ENCODE measurements around the gene DNMT3A.

DNMT3A gene

DNA sequence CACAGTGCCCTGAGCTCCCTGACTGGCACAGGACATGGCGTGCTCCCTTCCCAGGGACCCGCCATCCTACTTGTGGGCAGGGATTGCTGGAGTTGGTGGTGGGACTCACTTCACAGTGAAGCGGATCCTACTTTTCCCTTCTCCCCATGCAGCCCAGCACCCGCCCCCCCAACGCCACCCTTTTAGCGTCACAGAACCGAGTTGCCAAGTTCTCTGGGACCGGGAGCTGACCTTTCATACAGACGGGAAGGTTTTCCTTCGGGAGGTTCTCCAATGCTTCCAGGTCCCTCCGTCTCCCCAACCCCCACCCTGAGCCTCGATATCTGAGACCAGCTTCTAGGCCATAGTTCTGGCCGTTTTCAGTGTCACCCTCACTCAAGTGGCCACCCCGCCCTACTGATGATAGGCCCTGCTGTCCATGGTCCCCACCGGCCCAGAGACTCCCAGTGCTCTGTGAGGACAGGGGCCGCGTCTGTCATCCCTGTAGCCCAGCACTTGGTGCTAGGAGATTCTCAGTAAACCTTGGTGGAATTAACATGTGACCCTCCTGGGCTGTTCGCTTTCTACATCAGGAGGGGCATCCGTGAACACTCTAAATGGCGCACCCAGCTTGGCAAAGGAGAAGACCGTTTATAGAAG is 1.6 kb upstream of the DNMT3A start:
- DNase-seq (ENCODE audit: low spot score) = no peak

DNA sequence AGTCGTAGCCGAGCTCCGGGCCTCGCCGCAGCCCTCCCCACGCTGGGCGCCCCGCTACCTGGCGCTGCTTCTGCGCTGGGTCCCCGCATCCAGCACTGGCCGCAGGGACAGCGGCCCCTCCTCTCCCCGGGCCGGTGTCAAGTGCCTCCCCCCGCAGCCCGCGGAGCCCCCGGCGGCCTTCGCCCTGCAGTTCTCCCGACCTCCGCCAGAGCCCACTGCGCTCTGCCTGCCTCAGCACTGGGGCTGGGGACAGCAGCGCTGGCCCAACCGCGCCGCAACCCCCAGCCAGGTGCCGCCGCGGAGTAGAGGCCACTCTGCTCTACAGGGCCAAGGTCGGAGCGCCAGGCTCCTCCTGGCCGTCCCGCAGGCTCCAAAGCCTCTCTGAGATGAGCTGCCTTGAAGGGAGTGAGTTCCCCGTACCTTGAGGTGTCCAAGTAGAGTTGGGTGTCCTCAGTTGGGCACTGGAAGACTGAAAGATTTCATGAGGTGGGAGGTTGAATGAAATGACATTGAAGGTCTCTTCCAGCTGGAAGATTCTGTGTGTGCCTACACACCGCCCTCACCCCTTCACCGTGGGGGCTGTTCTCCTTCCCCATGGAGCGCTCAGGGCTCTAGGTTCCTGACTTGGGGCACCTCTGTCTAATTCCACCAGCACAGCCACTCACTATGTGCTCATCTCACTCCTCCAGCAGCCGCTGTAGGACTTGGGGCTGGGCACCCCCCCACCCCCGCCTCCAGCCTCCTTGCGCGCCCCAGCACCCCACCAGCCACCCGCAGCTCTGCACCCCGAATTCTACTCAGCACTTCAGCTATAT is 854 bp upstream of the DNMT3A start:
- peak; percentile 79 for DNase-seq (ENCODE audit: low spot score)

DNA sequence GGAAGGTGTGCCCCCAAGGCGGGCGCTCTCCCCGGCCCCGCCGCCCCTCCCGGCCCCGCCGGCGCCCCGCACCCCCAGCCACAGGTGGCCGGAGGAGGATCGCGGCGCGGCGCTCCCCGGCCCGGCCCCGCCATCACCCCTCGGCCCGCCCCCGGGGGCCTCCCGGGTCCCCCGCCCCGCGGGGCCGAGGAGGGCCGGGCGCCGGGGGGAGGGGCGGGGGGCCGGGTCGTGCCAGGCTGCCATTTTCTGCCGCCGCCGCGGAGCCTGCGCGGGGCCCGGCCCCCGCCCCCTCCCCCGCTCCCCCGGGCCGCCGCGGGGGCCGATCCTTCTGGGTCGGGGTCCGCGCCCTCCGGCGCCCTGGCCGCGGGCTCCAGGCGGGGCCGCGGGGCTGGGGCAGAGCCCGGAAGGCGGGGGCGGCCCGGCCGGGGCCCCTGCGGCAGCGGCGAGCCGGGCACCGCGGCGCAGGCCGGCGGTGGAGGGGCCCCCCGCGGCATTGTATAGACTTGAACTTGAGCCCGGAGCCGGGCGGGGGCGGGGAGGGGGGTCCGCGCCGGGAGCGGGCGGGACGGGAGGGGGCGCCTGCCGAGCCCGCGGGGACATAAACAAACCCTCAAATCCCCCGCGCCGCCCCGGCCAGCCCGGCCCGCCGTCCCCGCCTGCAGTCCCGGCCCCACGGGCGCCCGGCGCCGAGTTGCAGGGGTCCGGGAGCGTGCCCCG is 556 bp downstream of the DNMT3A start:
- no peak for DNase-seq (ENCODE audit: low spot score)

DNA sequence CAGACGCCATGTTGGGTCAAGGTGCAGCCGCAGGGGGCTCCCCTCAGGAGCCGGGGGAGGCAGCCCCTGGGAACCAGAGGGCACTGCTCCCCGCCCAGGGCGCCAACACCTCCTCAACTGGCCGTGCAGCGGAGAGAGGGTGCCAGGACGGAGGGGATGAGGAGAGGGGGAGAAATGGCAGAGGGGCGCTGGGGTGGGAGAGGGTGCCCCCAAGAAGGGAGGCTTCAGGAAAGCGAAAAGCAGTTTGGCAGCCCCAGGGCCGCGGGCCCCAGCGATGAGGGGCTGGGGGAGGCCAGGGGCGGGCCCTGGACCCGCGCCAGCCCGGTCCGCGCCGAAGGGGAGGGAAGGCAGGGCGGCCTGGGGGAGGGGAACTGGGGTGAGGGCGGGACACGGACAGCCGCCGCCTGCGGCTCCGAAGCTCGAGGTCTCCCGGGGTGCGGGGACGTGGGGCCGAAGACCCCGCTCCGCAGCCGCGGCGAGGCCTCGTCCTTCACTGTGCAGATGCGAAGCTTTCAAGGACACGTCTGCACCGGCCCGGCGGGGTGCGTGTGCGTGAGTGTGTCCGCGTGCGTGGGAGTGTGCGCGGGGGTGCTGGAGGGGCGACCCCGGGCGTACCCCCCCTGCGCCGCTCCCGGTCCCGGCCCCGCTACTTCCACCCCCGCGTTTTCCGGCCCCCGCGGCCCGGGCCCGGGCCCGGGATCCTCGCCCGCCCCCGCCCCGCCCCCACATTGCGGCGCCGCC is 1.4 kb downstream of the DNMT3A start:
- no peak for DNase-seq (ENCODE audit: low spot score)

DNA sequence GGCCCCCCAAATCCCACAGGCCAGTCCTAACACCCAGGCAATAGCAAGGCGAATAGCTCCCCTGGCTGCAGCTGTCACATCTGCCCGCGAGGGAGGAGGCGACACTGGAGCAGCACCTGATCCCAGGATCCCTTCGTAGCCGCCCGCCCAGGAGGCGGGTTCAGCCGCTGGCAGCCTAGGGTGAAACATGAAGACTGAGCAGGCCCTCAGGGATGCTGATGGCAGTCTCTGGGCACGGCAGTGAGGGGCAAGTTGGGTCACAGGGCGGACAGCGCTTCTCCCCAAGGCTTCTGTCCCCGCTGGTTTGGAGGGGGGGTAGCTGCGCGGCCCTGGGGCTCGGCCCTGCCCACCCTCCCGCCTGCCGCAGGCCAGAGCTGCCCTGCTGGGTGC is 1.9 kb downstream of the DNMT3A start:
- DNase-seq (ENCODE audit: low spot score) = no peak

DNA sequence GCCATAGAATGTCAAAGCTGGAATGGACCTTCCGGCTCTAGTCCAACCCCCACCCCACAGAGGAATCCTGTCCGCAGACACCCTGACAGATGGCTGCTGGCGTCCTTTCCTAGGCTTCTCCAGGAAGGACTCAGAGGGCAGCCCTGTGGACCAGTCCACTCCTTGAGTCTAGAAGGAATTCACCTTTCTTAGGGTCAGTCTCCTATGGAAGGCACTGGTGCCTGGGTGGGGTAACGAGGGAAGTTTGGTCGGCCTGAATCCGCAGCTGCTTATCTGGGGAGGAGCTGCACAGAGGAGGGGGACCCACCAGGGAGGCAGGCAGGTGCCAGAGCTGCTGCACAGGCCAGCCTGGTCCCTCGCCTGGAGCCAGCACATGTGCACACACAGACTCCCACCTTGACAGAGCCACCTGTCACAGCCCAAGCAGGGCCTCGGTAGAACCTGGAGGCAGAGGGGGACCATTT is 2.5 kb downstream of the DNMT3A start:
- no peak for DNase-seq (ENCODE audit: low spot score)

DNA sequence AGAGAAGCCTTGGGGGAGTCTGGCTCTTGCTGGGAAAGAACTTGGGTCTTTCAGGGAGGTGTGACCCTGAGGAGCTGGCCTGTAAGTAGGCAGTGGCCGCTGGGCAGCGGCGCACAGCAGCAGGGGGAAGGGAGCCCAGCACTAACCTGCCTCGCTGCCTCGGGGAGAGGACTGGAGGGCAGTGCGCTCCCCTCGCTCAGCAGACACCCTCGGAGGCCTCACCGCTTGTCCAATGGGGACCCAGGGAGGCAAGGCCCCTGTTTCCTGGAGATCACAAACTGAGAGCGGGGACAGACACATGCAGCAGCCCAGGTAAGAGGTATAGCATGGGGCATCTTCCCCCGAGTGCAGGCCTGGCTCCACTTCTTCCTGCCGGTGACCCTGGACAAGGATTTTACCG is 3.3 kb downstream of the DNMT3A start:
- DNase-seq (ENCODE audit: low spot score) = no peak

DNA sequence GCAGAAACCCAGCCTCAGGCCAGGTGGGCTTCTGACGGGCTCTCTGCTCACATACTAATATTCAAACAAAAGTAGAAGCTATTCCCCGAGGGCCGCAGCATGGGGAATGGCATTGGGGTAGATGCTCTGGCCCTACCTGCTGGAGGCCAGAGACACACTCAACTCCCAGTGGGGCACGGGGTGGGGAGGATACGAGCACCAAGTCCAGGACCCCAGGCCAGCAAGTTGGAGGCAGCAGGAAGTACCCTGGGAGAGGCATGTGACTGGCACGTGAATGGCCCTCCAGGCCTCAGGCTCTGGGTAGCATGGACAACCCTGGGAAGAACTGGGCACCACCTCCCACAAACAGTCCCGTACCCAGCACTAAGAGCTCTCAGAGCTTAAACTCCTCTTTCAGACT is 3.8 kb downstream of the DNMT3A start:
- no peak for DNase-seq (ENCODE audit: low spot score)

DNA sequence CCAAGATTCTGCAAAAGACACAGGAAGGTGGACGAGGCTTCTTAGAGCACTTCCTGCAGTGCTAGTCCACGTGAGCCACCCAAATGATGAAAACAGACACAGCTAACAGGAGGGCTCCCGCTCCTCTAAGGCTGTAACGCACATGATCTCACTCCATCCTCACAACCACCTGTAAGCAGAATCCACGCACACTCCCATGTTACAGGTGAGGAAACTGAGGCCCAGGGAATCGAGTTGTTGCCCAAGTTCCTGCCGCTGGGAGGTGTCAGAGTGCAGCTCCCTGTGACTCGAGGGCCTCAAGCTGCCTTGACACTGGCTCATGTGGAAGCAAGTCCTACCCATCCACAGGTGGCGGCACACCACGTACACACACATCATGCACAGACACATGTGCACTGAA is 4.4 kb downstream of the DNMT3A start:
- DNase-seq (ENCODE audit: low spot score) = no peak

DNA sequence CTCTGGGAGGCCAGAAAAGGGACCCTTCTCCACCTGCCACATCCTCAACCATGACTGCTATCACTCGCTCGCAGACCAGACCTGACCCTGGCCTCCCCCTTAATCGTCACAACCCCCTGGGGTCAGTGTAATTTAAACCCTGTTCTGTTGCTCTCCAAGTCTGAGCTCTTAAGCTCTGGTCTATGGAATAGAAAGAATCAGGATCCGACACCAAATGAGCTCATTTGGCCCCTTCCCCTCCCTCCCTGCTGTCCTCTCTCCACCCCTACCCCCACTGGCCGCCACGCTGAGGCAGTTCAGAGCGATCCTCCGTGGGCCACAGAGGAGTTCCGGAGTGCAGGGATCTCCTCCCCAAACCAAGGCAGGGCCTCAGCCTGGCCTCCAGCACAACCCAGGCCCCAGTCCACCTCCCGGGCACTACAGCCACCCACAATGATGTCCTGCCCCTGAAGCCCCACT is 5.3 kb downstream of the DNMT3A start:
- DNase-seq (ENCODE audit: low spot score) = no peak

DNA sequence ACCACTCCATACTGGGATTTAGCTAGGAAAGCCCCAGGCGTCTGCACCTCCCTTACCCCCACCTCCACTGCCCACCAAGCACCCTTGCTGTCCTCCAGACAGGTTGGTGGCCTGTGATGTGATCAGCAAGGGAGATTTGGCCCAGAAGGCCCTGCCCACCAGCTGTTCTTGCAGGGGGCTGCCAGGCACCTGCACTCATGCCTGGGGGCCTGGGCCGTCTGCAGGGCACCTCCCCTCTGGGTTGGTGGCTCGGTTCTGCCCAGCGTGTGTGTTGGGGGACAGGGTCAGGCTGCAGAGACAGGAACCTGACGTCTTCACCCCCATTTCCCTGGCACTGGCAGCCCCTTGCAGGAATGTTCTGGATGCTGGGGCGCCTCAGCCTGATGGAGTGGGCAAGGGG is 5.8 kb downstream of the DNMT3A start:
- no peak for DNase-seq (ENCODE audit: low spot score)

DNA sequence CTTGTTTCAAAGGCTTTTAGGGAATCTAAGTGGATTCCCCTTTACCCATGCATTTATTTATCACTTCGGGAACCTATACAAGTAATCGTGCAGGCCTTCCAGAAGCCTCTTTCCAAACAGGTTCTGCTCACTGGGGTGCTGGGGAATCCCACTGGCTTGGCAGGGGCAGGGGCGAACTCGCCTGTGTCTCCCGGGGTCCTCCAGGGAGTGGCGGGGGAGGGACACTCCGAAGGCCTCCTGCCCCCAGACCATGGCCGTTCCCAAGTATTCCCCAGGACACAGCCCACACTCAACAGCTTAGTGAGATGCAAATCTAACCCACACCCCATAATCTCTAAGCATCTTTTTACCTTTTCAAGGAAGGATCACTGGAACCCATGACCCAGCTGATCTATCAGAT is 6.5 kb downstream of the DNMT3A start:
- DNase-seq (ENCODE audit: low spot score) = no peak

DNA sequence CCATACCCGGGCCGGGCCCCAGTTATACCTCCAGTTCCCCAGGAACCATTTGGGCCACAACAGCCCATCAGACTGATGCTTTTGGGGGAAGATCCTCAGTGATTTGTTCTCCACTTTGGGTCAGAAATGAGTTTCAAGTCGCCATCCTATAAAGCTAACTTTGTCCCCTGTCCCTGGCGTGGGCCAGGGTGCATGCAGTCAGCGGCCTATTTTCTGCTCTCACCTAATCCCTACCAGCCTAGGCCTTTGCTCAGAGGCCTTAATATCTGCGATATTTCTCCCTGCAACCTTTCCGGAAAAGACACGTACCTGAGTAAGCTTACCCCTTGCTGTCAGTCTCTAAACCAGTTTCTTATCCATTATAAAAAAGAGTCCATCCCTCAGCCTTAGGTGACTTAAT is 7.2 kb downstream of the DNMT3A start:
- no peak for DNase-seq (ENCODE audit: low spot score)

DNA sequence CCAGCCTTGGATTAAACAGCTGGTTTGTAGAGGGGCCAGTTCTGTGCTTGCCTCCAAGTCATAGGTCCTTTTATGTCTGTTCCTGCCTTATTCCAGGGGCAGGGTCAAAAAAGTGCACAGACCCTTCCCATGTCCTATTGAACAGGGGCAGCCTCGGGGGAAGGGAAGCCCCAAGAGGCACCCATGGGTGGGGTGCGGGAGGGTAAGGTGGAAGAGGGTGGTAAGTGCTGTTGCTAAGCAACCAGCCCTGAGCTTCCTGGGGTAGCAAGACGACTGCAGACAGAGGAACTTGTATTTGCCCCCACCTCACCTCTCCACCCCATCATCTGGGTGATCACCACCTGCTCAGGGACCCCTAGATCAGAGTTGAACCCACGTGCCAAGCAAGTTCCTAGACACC is 7.7 kb downstream of the DNMT3A start:
- peak; percentile 30 for DNase-seq (ENCODE audit: low spot score)

DNA sequence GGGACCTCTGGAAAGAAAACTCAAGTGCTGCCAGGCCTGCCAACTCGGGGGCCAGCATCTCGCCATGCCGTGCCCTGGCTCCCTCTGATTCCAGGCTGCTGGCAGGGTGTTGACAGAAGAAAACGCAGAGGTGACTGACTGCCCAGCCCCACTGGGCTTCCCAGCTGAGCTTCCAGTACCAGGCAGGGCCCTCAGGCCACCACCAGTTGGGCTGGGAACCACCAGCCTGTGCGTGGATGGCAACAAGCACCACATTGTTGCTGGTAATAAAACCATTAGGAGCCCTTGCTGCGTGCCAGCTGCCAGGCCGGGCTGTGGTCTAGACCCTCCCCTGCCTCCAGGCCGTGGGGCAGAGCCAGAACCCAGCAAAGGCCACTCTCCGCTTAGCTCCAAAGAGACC is 9.2 kb downstream of the DNMT3A start:
- no peak for DNase-seq (ENCODE audit: low spot score)

DNA sequence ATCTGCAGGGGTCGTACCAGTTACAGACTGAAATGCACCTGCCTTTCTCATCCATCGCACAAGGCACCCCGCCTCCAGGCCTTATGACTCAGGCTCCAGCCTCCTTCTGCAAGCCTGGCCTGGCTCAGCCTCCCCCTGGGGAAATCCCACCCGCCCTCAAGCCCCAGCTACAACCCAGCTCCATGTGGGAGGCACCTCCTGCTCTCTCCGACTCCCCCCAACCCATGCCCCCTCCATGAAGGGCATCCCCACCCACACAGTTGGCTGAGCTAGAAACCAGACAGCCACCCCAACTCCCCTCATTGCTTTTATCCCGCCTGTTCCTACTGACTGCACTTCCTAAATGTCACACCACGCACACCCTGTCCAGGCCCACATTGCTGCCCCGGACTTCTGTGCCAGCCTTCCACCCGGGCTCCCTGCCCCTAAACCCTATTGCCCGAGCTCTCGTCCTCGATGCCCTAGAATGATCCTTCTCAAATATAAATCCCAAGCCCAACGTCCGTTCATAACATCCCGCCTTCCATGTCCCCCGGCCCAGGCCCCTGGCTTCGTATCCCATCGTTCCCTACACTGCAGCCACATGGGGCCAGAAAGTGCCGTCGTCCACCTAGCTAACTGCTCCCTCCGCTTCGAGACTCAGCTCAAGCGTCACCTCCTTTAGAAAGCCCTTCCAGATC is 9.9 kb downstream of the DNMT3A start:
- peak; percentile 22 for DNase-seq (ENCODE audit: low spot score)

DNA sequence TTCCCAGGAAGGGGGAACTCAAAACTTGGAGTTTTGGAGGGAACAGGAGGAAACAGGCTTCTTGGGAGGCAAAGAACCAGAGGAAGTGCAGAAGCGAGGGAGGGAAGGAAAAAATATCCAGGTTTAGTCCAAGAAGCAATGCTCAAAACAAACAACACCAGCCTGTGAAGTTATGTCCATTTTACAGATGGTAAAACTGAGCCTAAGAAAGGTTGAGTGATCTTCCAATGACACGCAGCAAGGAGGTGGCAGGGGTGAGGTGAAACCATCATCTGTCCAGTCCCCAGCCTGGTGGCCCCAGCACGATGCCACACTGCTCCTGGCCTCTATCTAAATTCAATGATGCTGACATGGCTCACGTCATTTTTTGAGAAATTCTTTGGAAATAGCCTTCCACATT is 10.8 kb downstream of the DNMT3A start:
- DNase-seq (ENCODE audit: low spot score) = no peak

DNA sequence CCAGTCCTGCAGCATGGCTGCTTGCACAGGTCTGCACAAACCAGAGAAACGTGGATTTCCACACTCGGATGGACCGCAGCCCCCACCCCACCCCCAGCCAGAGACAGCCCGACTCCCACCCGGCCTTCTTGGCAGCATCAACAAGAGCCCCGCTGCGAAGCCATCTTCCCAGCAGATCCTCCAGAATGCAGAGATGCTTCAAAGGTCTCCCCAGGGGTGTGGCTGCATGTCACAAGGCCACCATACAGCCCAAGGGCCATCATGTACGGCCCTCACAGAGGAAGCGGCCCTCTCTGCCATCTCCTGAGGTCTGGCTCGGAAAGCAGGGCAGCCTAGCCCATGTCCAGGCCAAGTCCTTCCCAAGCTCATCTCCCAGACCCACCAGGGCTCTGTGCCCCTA is 11.5 kb downstream of the DNMT3A start:
- no peak for DNase-seq (ENCODE audit: low spot score)

DNA sequence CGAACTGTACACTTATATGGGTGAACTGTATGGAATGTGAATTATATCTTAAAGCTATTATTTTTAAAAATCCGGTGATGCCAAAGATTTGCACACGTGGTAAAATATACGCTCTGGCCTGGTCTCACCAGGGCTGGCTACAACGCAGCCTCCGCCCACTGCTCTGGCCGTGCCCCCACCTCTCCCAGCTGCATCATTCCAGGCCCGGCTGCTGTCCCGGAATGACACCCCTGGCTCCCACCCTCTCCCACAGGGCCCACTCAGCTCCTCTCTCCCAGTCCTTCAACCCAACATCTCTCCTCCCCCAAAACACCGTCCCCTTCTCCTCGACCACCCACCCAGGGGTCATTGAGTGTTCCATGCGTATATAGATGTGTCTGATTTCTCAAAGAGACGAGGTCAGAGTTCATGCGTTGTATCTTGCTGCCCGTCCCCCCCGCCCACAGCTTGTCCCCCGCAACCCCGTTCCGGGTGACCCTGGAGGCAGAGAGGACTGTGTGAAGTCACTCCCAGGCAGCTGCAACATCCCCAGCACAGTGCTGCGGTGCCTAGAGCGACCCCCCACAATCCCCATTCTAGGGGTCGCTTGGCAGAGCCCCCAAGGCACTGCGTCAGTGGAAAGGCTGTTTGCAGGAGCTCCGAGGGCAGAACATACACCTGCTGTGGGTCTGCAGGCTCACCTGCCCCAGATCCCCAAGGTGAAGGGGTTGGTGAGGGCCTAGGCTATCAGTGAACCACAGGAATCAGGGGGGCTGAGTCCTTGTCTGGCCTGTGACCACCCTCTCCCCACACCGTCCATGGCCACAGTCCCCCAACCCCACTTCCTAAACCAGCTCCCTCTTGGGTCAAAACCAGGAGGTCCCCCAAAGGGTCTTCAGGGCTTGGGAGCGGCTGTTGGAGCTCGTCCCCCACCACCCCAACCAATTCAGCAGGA is 13.3 kb downstream of the DNMT3A start:
- DNase-seq (ENCODE audit: low spot score) = no peak

DNA sequence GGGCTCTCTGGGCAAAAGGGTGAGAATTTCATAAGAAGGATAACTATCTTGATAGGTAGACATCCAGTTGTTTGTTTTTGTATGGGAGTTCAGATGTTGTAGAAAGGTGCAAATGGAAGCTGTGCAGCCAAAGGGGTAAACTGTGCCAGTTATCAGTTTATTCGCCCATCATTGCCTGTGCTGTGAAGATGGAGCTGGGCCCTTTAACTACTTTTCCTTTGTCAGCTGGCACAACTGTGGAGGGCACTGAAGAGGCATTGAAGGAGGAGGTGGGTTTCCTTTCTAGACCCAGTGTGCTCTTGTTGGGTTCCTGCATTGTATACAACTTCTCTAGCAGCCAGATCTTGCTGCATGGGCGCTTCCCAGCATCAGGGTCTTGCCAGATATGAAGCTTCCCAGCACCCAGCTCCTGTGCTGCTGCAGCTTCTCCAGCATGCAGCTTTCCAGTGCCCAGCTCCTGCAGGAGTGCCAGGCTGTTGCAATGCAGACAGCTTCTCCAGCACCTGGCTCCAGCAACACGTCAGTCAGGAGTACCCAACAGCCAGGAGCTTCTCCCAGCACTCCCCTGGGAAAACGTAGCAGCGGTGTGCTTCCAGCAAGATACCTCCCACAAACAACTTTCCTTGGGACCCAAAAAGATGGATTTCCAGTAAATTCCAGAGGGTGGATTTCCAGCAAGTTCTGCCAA is 15.3 kb downstream of the DNMT3A start:
- no peak for DNase-seq (ENCODE audit: low spot score)
